ENCODE measurements around the gene MKLN1.

DNA sequence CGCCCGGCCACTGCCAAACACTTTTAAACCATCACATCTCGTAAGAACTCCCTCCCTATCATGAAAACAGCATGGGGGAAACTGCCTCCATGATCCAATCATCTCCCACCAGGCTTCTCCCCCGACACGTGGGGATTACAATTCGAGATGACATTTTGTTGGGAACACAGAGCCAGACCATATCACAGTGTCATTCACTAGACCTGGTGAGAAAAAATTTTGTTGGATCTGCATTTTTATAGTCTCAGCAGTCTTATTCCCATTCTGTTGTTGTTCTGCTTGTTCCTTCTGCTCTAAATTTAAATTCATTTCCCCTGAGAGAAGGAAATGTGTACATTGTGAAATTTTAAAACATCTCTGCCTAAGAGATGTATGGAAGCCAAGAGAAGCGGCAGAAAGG, 4.8 kb upstream of the MKLN1 start:
- TF ChIP-seq TAF1 (IDR thresholded peaks at IDR 0.05; ENCODE audit: borderline replicate concordance, low read depth, low read length), result no peak
- no peak for TF ChIP-seq POLR2A (IDR thresholded peaks at IDR 0.05; ENCODE audit: low read depth, low read length)

All from GM12892 (cell line).